GM21786 (cell line): ENCODE results near the gene ZNF384.

Experiments used
- ATAC-seq: cut with Tn5 transposase; IDR thresholded peaks from one replicate; pipeline ENCODE4 v1.9.1; 2021; ENCODE audit not compliant: unreplicated experiment

ZNF384 gene

GRCh38 chr12:6699259-6699988, 10.2 kb upstream of the ZNF384 start:
- no peak for ATAC-seq

GRCh38 chr12:6698352-6699046, 9.3 kb upstream of the ZNF384 start:
- ATAC-seq, result no peak

GRCh38 chr12:6697584-6698351, 8.6 kb upstream of the ZNF384 start:
- ATAC-seq, result no peak

GRCh38 chr12:6696690-6697583, 7.8 kb upstream of the ZNF384 start:
- ATAC-seq, result peak; percentile 59

DNA sequence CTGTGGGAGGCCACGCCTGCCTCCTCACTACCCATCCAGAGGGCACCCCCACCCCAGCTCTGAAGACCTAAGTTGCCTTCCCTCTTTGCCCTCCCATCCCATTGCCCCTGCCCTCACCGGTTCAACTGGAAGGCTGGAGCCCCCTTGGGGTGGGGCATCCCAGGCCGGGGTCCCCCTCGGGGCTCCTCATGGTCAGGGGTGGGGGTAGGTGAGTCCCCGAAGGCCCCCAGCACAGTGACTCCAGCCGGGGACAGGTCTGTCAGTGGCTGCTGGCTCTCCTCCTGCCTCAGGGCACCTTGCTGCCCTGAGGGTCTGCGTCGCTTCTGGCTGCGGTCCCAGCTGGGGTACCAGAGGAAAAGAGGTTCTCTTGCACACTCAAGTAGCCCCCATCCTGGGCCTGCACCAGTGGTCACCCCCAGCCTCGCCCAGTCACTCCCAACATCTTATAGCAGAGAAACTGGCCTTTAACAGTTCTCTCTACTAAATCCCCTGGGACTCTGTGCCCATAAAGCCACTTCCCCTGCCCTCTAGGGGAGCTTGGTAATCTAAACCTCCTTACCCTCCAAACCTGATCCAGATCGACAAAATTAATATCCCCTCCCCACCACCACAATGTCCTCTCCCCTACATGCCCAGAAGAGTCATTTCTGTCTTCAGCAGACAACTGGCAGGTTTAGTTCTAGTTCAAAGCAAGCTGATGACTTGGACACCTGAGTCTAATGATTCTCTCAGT, 6.3 kb upstream of the ZNF384 start:
- no peak for ATAC-seq

DNA sequence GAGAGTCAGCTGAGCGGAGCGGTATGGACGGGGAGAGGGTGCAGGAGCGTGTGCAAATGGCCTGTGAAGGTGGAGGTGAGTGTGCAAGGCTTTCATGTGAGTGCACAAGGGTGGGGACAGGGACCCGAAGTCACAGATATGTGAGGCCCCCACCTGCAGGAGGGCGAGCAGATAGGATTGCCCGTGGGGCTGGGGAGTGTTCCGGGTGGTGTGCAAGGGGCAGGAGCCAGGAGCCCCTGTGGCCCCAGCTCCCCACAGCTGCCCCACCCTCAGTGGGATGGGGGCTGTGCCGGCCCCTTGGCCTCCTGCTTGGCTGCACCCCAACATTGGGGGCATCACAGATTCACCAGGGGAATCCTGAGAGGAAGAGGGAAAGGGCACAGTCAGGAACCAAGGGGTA, 5.5 kb upstream of the ZNF384 start:
- ATAC-seq, result no peak

DNA sequence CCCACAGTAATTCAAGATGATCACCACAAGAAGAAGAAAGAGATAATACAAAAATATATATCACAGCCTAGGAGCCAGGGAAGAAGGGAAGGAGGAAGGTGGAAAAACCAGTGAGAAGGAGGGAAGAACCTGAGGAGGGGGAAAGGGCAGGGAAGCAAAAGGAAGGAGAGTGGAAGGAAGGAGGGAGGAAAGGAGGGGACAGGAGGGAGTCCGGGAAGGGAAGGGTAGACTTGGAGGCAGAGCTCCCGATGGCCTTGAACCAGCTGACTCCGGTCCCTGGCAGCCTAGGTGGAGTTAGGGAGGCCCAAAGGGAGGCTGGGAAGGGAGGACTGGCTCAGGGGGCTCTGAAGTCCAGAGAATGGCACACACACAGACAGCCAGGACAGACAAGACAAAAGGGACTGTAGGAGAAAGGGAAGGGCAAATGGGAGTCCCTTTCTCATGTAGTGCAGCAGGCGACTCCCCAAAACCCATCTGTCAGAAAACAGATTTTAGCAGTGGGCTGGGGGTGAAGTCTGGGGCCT, 4.7 kb upstream of the ZNF384 start:
- no peak for ATAC-seq

DNA sequence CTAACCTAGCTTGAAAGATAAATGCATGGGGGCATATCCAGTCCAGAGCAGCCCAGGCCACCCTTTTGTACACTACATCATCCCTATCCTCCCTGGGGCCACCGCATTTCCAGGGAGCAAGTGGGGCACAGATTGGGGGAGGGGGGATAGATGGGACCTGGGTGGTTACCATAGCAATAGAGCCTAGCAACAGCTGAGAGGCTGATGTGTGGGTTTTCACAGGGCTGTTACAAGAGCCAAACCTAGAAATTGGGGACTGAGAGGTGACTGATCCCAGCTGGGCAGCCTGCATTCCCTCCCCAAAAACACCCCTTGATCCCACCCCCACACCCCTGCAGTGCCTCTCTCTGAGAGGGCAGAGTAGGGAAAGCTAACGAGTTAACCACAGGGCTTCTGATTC, 3.7 kb upstream of the ZNF384 start:
- ATAC-seq, result no peak

GRCh38 chr12:6691473-6691872, 2.3 kb upstream of the ZNF384 start:
- ATAC-seq, result no peak

DNA sequence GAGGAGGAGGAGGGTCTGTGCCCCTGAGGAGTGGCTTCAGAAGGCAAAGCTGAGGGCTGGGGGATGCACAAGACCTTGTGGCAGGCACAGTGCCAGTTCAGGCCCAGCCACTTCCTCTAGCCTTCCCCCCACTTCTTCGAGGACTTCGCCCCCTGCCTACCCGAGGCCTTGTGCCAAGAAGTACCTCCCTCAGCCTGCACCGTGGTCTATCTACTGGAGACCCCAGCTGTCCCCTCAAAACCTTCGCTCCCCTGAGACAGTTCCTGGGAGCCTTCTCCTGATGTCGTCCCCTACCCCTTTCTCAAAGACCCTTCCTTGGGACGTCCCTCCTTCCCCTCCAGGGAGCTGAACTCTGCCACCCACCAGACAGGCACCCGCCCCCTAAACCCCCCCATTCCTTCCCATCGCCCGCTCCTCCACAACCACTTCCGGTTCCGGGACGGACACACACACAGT, 604 bp downstream of the ZNF384 start:
- no peak for ATAC-seq

GRCh38 chr12:6685814-6686213, 3.4 kb downstream of the ZNF384 start:
- ATAC-seq, result no peak

GRCh38 chr12:6684609-6685008, 4.6 kb downstream of the ZNF384 start:
- no peak for ATAC-seq

- ATAC-seq, result no peak
Measured at GRCh38 chr12:6676962-6677361, 12.2 kb downstream of the ZNF384 start.

DNA sequence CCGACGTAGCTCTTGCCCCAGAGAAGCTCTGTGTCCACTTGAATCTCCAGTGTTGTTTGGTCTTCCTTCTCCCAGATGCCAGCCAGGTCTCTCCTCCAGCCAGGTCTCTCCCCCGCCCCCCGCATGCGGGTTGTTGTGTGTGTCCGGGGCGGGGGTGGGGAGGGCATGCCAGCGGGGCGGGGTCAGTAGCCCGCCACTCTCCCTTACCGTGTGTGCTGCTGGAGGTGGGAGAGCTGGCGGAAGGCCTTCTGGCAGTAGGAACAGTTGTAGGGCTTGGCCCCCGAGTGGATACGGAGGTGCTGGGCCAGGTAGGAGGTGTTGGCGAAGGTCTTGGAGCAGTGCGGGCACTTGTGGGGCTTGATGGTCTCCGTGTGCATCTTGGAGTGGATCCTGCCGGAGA, 17.0 kb downstream of the ZNF384 start:
- ATAC-seq, result no peak

DNA sequence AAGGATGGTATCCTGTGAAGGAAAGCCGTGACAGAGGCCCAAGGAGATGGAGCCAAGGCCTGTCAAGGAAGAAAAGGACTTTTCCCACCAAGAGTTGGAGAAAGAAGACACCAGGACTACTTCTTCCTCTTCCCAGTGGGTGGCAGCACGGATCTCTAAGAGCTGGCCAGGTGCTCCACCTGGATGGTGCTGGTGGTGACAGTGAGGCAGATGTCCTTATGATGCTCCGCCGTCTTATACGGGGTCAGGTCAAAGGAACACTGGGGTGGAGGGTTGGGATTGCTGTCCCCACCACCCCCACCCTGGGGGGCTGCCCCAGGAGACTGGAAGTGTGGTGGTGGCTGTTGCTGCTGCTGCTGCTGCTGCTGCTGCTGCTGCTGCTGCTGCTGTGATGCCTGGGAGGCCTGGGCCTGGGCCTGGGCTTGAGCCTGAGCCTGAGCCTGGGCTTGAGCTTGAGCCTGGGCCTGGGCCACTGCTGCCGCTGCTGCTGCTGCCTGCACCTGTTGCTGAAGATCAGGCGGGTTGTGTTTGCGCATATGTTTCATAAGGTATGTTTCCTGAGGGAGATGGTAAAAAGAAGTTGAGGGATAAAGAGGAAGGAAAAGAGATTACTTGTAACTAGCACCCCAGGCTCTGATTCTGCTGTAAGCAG, 21.5 kb downstream of the ZNF384 start:
- ATAC-seq, result no peak

GRCh38 chr12:6666211-6666610, 23.0 kb downstream of the ZNF384 start:
- no peak for ATAC-seq

- no peak for ATAC-seq
Measured at GRCh38 chr12:6664902-6665301, 24.3 kb downstream of the ZNF384 start.

GRCh38 chr12:6662906-6663742, 26.1 kb downstream of the ZNF384 start, which contains the start of gene ING4:
Gene ING4, minus strand, starts transcription at chr12:6663119. Its CDS starts 18 bp downstream, at chr12:6663101.
- ATAC-seq, result peak; percentile 99

DNA sequence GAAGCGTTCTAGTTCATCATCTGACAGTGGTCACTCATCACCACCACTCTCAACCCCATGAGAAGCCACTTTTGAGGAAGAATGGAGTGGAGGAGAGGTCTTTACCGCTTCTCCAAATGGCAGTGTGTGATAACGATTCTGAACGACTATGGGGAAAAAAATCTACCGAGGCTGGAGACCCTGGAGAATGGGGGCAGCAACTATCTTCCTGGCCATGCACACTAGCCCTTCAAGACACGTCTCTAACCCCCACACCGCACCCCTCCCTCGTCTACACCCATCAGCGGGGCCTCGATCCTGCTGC, 26.6 kb downstream of the ZNF384 start:
- no peak for ATAC-seq
